SU-DHL-6 (cell line): Measurements from ENCODE around the gene NID2.

Experiments
- CTCF ChIP-seq: fragments of 200-600 bp; sonication (generic); IDR thresholded peaks from one replicate; pipeline ENCODE4 v1.5.1; 2017; ENCODE audit warnings: antibody characterized with exemption, mild to moderate bottlenecking, low read length, moderate library complexity; ENCODE audit not compliant: insufficient read depth, poor library complexity, severe bottlenecking
- EZH2phosphoT487 ChIP-seq: fragments of 200-600 bp; sonication (generic), shearing (Covaris generic); conservative IDR thresholded peaks from 2 replicates; pipeline ENCODE4 v1.6.1; 2018; ENCODE audit warnings: mild to moderate bottlenecking, antibody characterized with exemption, low read length, moderate library complexity, mixed read lengths

DNA sequence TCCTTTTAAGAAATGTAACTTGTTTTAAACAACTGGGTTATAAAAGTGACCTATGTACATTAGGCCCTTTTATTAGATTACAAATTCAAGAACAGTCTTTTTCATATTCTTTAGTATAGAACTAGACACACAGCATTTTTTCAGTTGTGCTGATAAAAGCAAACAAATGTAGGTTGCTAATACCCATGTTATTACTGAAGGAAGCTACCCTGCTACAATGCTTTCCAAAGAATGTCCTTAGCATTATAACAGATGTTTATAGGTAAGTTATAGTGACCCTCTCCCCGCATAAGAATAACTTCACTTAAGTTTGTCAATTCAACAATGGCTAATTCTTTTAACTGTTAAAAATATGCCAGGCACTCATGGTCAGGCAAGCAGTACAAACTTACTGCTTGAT lies 61.6 kb downstream of the NID2 start:
- no peak for TF ChIP-seq CTCF
- no peak for TF ChIP-seq EZH2phosphoT487
